22Rv1 (cell line): ENCODE data around the gene CUX1.

Source experiments
- CTCF ChIP-seq: fragments of 450-650 bp; IDR thresholded peaks from 2 replicates; pipeline ENCODE4 v1.5.1; 2017; ENCODE audit warnings: mild to moderate bottlenecking
- ZFX ChIP-seq: fragments of 450-650 bp; IDR thresholded peaks from 2 replicates; pipeline ENCODE4 v1.6.1; 2017; ENCODE audit warnings: antibody characterized with exemption, borderline replicate concordance

GRCh38 chr7:101902680-101903514 lies 85.5 kb downstream of the CUX1 start:
- TF ChIP-seq CTCF (no peak), ZFX (no peak)
